Glutamatergic neuron (in vitro differentiated cells): ENCODE results near the gene LVRN. TPM values are rescaled to one million over a fixed set of nuclear protein-coding genes. Genes with fewer than 3 reads are reported as not detected.

Experiments
- DNase-seq: peaks from one replicate; pipeline ENCODE4 v3.0.0; 2022
- H3K27ac Mint-ChIP-seq: one replicate; pipeline ENCODE4 v1.8.0; 2020; ENCODE audit warnings: mild to moderate bottlenecking, mixed read lengths, inconsistent platforms; ENCODE audit not compliant: unreplicated experiment
- H3K27me3 Mint-ChIP-seq: one replicate; pipeline ENCODE4 v1.8.0; 2020; ENCODE audit warnings: mild to moderate bottlenecking, moderate library complexity, mixed read lengths, inconsistent platforms; ENCODE audit not compliant: unreplicated experiment
- H3K36me3 Mint-ChIP-seq: one replicate; pipeline ENCODE4 v1.8.0; 2020; ENCODE audit warnings: mild to moderate bottlenecking, mixed read lengths, inconsistent platforms; ENCODE audit not compliant: unreplicated experiment
- H3K4me1 Mint-ChIP-seq: one replicate; pipeline ENCODE4 v1.8.0; 2020; ENCODE audit warnings: mild to moderate bottlenecking, low read depth, mixed read lengths, inconsistent platforms; ENCODE audit not compliant: unreplicated experiment
- H3K4me3 Mint-ChIP-seq: one replicate; pipeline ENCODE4 v1.8.0; 2020; ENCODE audit warnings: mild to moderate bottlenecking, mixed read lengths, inconsistent platforms; ENCODE audit not compliant: unreplicated experiment
- H3K9me3 Mint-ChIP-seq: one replicate; pipeline ENCODE4 v1.8.0; 2020; ENCODE audit warnings: mild to moderate bottlenecking, moderate library complexity, mixed read lengths, inconsistent platforms; ENCODE audit not compliant: unreplicated experiment
- CTCF ChIP-seq: fragments of 200-600 bp; sonication (generic); IDR thresholded peaks from one replicate; pipeline ENCODE4 v1.5.0; 2021; ENCODE audit not compliant: partially characterized antibody, unreplicated experiment
- total RNA-seq: library from RNA; stranded (reverse); fragmentation: NEBNext Ultra II Directional; extraction: Animal tissue kit (Norgen Biotek cat#: 25700); gene quantifications from one replicate; pipeline ENCODE4 v1.2.1, GENCODE V29; 2021; ENCODE audit not compliant: unreplicated experiment

The LVRN gene
- total RNA-seq, 1 donor from 2014 or later, result 0.59 TPM

- Mint-ChIP-seq H3K4me1 (peaks cover 8% of the 10 kb centered on the region), H3K27ac (no peak overlapping the region), H3K9me3 (no peaks in the 10 kb centered on the region), H3K27me3 (no peaks in the 10 kb centered on the region), H3K36me3 (no peaks in the 10 kb centered on the region), H3K4me3 (no peak overlapping the region)
- no peak for DNase-seq
- no peak for TF ChIP-seq CTCF
Observed at GRCh38 chr5:116045821-116046220, 83.5 kb downstream of the LVRN start.

DNA sequence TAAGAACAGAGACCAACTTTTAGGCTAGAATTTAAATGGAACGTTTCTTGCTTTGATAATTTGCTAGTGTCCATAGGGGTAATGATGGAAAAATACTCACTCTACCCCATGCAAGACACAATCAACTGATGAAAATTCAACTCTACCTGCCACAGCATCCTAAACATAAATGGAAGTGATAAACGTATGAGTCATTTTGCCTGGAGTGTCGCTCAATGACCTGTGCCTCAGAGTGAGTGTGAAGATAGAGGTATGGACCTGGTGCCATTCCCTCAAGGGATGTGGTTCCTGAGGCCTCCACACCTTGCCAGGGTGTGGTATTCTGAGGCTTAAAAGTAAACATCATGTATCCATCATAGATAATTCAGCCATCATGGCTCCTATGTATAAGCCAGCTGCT, 84.0 kb downstream of the LVRN start:
- DNase-seq, result no peak
- no peaks in the 10 kb centered on the region for H3K27me3 Mint-ChIP-seq
- no peak overlapping the region for H3K4me3 Mint-ChIP-seq
- H3K36me3 Mint-ChIP-seq, result no peaks in the 10 kb centered on the region
- no peak overlapping the region for H3K27ac Mint-ChIP-seq
- H3K9me3 Mint-ChIP-seq, result no peaks in the 10 kb centered on the region
- TF ChIP-seq CTCF, result no peak
- H3K4me1 Mint-ChIP-seq, result peaks cover 8% of the 10 kb centered on the region

DNA sequence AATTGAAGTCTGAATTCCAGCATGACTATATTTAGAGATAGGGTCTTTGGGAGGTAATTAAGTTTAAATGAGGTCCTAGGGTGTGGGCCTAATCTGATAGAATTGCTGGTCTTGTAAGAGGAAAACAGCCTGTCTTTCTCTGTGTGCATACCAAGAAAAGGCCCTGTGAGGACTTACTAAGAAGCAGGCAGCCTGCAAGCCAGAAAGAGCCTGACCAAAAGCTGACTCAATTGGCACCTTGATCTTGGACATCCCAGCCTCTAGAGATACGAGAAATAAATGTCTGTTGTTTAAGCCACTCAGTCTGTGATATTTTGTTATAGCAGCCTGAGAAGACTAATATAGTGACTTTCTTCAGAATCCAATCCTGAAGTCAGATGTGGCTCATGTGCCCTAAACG, 84.5 kb downstream of the LVRN start:
- H3K36me3 Mint-ChIP-seq, result no peaks in the 10 kb centered on the region
- DNase-seq, result no peak
- H3K27me3 Mint-ChIP-seq, result no peaks in the 10 kb centered on the region
- TF ChIP-seq CTCF, result no peak
- H3K27ac Mint-ChIP-seq, result no peak overlapping the region
- H3K4me3 Mint-ChIP-seq, result no peak overlapping the region
- H3K9me3 Mint-ChIP-seq, result no peaks in the 10 kb centered on the region
- H3K4me1 Mint-ChIP-seq, result peaks cover 8% of the 10 kb centered on the region

DNA sequence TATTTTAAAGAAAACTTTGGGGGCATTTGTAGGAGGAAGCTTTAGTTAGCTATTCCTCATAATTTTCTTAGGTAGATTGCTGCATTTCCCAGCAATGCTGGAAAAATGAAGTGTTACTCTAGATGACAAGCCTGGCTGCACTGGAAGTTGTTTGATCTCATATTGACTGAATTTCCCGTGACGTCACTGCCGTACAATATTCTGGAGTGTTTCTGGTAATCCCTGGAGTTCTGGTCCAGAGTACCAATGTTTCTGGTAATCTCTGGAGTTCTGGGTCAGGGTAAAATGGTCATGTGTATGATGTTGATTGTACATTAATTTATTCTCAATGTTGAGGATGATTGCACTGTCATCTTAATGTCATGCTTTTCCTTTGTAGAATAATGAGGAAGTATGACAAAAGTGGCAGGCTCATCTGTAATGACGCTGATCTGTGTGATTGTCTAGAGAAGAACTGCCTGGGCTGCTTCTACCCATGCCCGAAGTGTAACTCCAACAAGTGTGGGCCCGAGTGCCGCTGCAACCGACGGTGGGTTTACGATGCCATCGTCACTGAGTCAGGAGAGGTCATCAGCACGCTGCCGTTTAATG, 96.2 kb downstream of the LVRN start:
- Mint-ChIP-seq H3K9me3 (peaks cover 1% of the 10 kb centered on the region), H3K4me1 (peaks cover 2% of the 10 kb centered on the region), H3K36me3 (no peaks in the 10 kb centered on the region), H3K27ac (no peak overlapping the region), H3K4me3 (no peak overlapping the region), H3K27me3 (no peaks in the 10 kb centered on the region)
- TF ChIP-seq CTCF, result no peak
- no peak for DNase-seq

- H3K4me1 Mint-ChIP-seq, result peaks cover 2% of the 10 kb centered on the region
- peak; percentile 9 for TF ChIP-seq CTCF
- H3K27me3 Mint-ChIP-seq, result no peaks in the 10 kb centered on the region
- no peak overlapping the region for H3K27ac Mint-ChIP-seq
- DNase-seq, result no peak
- no peak overlapping the region for H3K4me3 Mint-ChIP-seq
- H3K36me3 Mint-ChIP-seq, result no peaks in the 10 kb centered on the region
- H3K9me3 Mint-ChIP-seq, result no peaks in the 10 kb centered on the region
Observed at GRCh38 chr5:116062352-116062751, 100.1 kb downstream of the LVRN start.
